ENCODE measurements around the gene OR51F1.
"Not testable (repeated sequence)": the region's sequence is repeated elsewhere in the genome, so short reads cannot be mapped to it uniquely, and the experiment has no call there.

GRCh38 chr11:4722616-4723534 is 46.9 kb downstream of the OR51F1 start:
- TF ChIP-seq CTCF (conservative IDR thresholded peaks at IDR 0.05; ENCODE audit: low read depth, low read length); BHLHE40 (IDR thresholded peaks at IDR 0.05; ENCODE audit: low read depth, low read length); POLR2A (IDR thresholded peaks at IDR 0.05; ENCODE audit: low read depth, low read length); RCOR1 (IDR thresholded peaks at IDR 0.05; ENCODE audit: insufficient replicate concordance, low read length): not testable (repeated sequence)
